HG02763 (cell line): ENCODE data around the gene SIX2.
A peak's percentile ranks its signal among the peaks of the same experiment; 100 is the strongest.

Source experiments
- ATAC-seq: cut with Tn5 transposase; IDR thresholded peaks from one replicate; pipeline ENCODE4 v1.9.1; 2021; ENCODE audit warnings: mild to moderate bottlenecking, moderate library complexity; ENCODE audit not compliant: unreplicated experiment

The SIX2 gene

DNA sequence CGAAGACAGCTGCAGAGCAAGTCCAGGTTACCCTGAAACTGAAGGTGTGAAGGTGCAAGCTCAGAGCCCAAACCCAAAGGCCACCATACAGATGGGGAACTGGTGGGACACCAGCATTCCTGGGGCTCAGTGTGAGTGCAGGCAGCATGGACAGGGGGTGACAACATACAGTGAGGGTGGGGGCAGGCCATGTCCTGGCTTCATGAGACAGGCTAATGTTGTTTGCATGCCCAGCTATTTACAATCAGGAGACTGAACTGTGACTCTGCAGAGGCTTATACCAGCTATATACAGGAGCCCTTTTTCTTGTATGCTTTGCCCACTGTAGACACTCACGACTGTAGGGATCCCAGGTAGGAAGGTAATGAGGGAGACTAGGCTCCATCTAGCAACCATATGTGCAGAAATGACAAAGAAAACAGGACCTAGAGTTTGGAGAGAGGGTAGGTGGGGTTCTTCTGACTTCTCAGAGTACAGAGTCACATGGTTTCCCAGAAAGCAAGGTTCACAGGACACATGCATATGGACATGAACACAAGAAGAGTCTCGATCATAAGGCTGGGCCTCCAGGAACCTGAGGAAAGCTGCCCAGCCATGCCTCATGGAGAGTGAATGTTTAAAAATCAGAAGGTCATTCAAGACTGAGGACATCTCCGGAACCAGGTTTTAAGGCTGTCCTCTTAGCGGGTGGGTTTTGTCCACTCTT, 41.4 kb downstream of the SIX2 start:
- no peak for ATAC-seq

DNA sequence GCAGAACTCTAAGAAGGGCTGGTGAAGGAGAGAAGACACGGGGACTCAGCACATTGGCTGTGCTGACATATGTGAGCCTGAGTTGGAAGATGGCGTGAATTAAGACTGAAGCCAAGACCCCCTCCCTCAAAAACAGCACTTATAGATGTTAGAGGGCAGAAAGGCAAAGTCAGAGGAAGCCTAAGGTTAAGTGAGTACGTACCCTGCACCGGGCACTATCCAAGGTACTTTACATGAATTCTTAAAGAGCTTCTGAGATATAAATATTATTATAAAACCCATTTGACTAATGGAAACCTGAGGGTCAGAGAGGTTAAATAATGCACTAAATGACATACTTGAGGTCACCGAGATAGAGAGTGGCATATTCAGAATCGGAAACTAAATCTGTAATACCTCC, 42.2 kb downstream of the SIX2 start:
- no peak for ATAC-seq

DNA sequence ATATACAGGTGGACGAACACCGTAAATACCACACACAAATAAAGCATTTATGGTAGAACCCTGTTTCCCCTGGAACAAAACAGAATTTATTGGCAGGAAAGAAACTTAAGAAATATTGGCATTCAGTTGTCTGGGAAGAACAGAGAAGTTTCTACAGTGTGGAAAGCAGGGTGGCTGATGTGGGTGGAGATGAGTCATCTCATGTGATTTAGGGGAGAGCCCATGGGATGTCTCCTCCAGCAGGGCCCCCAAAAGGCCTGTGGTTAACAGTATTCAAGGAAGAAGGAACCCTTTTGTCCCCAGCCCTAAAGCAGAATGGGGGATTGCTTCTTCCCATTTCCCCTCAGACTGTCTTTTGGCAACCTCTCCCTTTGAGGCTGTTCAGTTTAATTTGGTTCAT, 43.6 kb downstream of the SIX2 start:
- no peak for ATAC-seq

DNA sequence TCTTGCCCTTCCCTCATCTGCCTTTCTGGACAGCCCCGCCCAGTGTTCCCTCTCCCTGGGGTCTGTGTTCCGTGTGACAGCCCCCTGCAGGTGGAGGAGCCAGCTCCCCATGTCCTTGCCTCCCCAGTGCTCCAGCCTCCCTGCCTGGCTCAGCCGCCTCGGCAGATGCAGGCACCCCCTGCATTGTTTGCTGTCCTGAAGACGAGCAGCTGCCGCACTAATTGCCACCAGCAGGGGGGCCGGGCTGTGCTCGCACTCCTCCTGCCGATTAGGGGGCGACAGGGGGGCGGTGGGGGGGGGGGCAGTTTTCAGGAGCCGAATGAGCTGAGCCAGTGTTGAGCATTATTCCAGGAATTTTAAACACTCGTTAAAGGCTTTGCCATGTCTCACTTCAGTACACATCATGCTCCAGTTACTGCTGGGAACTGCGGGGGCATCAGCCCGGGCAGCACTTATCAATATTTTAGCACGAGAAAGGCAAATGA, 44.5 kb downstream of the SIX2 start:
- ATAC-seq = no peak

DNA sequence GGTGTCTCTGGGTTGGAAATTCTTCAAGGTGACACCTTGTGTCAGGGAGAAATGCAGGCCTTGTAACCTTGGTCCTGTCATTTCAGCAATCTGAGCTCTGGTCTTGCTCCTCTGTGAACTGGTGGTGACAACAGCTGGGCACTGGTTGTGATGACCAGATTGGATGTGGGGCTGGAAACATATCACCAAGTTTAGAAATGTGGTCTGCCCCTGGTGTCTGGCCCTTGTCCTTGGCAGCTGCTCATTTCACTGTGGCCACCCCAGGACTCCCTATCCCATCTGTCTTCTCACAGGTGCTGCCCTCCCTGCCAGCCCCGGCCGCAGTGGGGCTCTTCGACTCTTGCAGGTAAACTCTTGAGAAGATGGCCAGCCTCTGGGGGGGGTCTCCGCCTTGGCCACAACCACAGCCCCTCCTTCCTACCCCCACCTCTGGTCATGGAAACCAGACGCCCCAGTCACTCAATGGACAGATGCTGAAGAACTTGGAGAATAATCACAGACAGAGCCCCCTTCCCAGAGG, 47.0 kb downstream of the SIX2 start:
- ATAC-seq = no peak

DNA sequence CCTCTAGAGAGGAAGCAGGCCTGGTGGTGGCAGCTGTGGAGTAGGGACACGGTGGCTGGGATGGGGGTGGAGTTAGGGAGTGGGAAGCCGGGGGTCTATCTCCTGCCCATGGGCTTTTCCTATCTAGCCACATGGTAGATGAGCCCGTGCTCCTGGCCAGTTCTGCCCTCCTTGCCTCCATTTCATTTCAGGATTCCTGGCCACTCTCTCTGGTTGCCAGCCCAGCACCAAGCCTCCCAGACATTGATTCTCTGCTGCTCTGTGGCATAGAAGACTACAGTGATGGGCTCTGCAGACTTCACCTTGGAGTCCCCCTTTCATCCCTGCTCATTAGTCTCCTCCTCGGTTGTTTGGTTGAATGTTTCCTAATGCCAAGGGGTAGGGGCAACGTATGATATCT, 48.4 kb downstream of the SIX2 start:
- no peak for ATAC-seq

DNA sequence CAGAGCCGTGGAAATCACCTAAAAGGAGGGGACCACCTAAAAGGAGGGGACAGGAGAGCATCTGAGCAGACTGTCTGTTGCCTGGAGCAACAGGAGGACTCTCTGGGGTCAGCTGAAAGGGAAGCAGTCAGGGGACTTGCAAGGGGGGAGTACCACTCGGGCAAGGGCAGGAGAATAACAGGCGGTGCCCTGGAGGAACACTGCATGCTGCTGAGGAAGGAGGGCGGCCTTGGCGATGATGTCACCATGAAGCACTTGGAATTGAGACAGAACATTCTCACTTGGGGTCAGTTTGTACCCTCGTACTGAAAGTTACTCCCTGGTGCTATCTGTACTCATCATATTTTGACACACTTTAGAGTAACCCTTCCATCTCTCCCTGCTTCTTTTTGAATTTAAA, 49.4 kb downstream of the SIX2 start:
- ATAC-seq = no peak

DNA sequence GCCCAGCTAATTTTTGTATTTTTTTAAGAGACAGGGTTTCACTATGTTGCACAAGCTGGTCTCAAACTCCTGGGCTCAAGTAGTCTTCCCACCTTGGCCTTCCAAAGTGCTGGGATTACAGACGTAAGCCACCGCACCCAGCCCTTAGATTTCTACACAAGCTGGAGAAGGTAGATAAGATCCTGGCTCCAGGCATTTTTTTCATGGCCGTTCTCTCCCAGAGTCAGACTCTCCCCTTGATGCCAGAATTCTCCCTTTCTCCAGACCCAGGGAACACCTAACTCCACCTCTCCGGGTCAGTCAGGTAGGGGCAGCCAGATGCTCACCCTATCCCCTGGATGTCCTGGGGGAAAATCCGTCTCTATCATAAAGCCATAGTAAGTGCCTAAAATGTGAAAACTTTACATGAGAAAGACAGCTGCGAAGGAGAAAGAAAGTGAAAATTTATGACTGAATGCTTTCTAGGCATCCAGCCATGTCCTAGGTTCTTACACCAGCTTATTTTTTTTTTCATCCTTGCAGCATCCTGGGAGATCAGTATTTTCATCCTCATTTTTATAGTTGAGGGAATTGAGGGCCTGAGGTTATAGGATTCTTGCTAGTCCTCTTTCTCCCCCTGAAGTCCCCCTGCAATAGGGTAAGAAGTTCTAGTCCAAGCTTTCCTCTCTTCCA, 51.5 kb downstream of the SIX2 start:
- no peak for ATAC-seq

DNA sequence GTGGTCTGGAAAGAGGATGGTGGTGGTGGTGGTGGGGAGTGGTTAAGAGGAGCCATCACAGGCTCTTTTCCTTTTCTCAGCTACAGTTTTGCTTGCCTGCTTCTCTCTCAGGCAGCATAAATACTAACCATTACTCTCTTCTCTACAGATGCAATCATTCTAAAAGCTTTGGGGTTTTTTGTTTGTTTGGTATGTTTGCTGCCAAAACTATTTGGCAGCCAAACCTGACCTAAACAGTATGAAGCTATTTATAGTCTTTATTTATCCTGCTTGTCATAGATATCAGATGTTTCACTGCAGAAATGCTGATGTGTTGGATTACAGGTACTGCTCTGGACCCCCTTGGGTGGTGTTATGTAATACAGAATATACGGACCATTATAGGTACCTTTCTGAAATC, 52.4 kb downstream of the SIX2 start:
- no peak for ATAC-seq

DNA sequence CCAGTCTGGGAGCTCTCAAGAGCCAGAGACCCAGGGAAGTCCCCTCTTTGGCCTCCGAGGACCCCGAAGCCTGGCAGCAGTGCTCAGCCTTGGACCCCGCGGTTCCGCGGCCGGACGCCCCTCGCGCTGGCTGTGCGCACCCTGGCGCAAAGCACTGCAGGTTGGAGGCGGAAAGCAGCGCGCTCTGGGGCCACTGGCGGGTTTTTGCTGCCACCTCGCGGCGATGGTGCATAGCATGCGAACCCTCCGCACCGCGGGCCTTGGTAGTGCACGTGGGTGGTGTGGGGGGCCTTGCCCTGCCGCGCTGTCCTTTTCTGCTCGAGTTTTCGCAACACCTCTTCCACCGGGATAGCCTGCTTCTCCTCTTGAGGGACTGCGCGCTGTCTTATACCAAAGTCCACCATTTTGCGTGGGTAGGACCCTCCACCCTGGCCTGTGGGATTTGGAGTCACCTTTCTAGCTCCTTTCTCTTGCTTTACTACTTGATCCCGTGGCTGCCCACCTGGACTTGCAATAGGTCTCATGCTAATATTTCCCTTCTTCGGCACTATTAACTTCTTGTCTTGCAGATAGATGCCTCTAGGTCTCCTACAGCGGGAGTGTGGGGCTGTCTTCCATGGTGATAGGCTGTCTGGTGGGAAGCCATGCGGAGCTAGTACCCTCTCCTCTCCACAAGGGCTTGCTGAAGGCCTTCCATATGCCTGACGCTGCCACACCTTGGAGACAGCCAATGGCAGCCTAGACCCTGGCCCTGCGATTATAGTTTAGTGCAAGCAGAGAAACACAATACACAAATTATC, 53.5 kb downstream of the SIX2 start:
- ATAC-seq = peak; percentile 50
